HepG2 (cell line): ENCODE measurements around the gene HNRNPM. TPM values are rescaled to one million over a fixed set of nuclear protein-coding genes. Genes with fewer than 3 reads are reported as not detected.

Experiments
- ARNTL ChIP-seq: sonication (generic); formaldehyde crosslinking; IDR thresholded peaks from 2 replicates; pipeline ENCODE4 v1.4.0; 2020; ENCODE audit warnings: mild to moderate bottlenecking, missing genetic modification reagents
- ASH2L ChIP-seq: fragments of 300-600, 200-600 bp; sonication (generic); IDR thresholded peaks from 2 replicates; pipeline ENCODE4 v1.7.0; 2017; ENCODE audit warnings: low read depth, mild to moderate bottlenecking, moderate library complexity, mixed read lengths, low read length; ENCODE audit not compliant: insufficient read length
- ATF7 ChIP-seq, 2 experiments: fragments of 450-650 bp in 1 of 2; sonication (generic) in 1 of 2; formaldehyde crosslinking in 1 of 2; IDR thresholded peaks; 2 replicates each; pipeline versions ENCODE4 v1.4.0 to v1.6.1; 2016 to 2020; ENCODE audit warnings: antibody characterized with exemption in 1 of 2, mild to moderate bottlenecking in 1 of 2, missing genetic modification reagents in 1 of 2
- DZIP1 ChIP-seq: sonication (generic); formaldehyde crosslinking; IDR thresholded peaks from 2 replicates; pipeline ENCODE4 v1.5.0; 2020; ENCODE audit warnings: mild to moderate bottlenecking, missing genetic modification reagents
- IRF2 ChIP-seq: IDR thresholded peaks from 2 replicates; pipeline ENCODE4 v1.6.1; 2018; ENCODE audit warnings: missing genetic modification reagents, missing compliant biosample characterization
- MIER3 ChIP-seq: IDR thresholded peaks from 2 replicates; pipeline ENCODE4 v1.6.1; 2016; ENCODE audit warnings: missing compliant biosample characterization, borderline replicate concordance
- MXD3 ChIP-seq: IDR thresholded peaks from 2 replicates; pipeline ENCODE4 v1.6.1; 2016; ENCODE audit warnings: mild to moderate bottlenecking, missing biosample characterization, missing genetic modification reagents
- MXI1 ChIP-seq: IDR thresholded peaks from 3 replicates; pipeline ENCODE4 v1.6.1; 2012; ENCODE audit warnings: low read depth, low read length, inconsistent platforms, borderline replicate concordance
- PLSCR1 ChIP-seq: sonication (generic); formaldehyde crosslinking; IDR thresholded peaks from 2 replicates; pipeline ENCODE4 v1.5.0; 2020; ENCODE audit warnings: missing genetic modification reagents, mild to moderate bottlenecking, borderline replicate concordance
- SIN3A ChIP-seq: IDR thresholded peaks from 2 replicates; pipeline ENCODE4 v1.6.1; 2011; ENCODE audit warnings: low read depth, mild to moderate bottlenecking, control low read depth, low read length, borderline replicate concordance
- SMAD1 ChIP-seq: sonication (generic); formaldehyde crosslinking; IDR thresholded peaks from 2 replicates; pipeline ENCODE4 v1.4.0; 2020; ENCODE audit warnings: missing genetic modification reagents, low read depth, mild to moderate bottlenecking, borderline replicate concordance
- SMC3 ChIP-seq: IDR thresholded peaks from 2 replicates; pipeline ENCODE4 v1.6.1; 2011; ENCODE audit warnings: low read length, improper control_type of control experiment
- SP140L ChIP-seq: sonication (generic); formaldehyde crosslinking; IDR thresholded peaks from 2 replicates; pipeline ENCODE4 v1.4.0; 2020; ENCODE audit warnings: missing genetic modification reagents, borderline replicate concordance
- TFAP4 ChIP-seq: sonication (generic); IDR thresholded peaks from 2 replicates; pipeline ENCODE4 v1.6.1; 2016; ENCODE audit warnings: low read depth, borderline replicate concordance
- XRCC5 ChIP-seq: fragments of 200-400 bp; formaldehyde crosslinking; optimal IDR thresholded peaks from 2 replicates; pipeline ENCODE3; 2017; ENCODE audit warnings: mild to moderate bottlenecking, low read length
- ZBTB21 ChIP-seq: sonication (generic); formaldehyde crosslinking; IDR thresholded peaks from 2 replicates; pipeline ENCODE4 v1.4.0; 2020; ENCODE audit warnings: missing genetic modification reagents
- ZBTB8A ChIP-seq: sonication (generic); formaldehyde crosslinking; IDR thresholded peaks from 2 replicates; pipeline ENCODE4 v1.4.0; 2020; ENCODE audit warnings: mild to moderate bottlenecking, low read depth, missing genetic modification reagents, borderline replicate concordance
- ZNF20 ChIP-seq: sonication (generic); formaldehyde crosslinking; IDR thresholded peaks from 2 replicates; pipeline ENCODE4 v1.4.0; 2020; ENCODE audit warnings: mild to moderate bottlenecking, moderate library complexity, missing genetic modification reagents
- ZNF34 ChIP-seq: sonication (generic); formaldehyde crosslinking; IDR thresholded peaks from 2 replicates; pipeline ENCODE4 v1.4.0; 2020; ENCODE audit warnings: mild to moderate bottlenecking, missing genetic modification reagents, borderline replicate concordance
- ZNF354B ChIP-seq: sonication (generic); formaldehyde crosslinking; IDR thresholded peaks from 2 replicates; pipeline ENCODE4 v1.8.0; 2022; ENCODE audit warnings: mild to moderate bottlenecking, missing genetic modification reagents
- ZNF430 ChIP-seq: sonication (generic); formaldehyde crosslinking; IDR thresholded peaks from 2 replicates; pipeline ENCODE4 v1.9.0; 2021; ENCODE audit warnings: mild to moderate bottlenecking, missing genetic modification reagents
- ZNF770 ChIP-seq: sonication (generic); formaldehyde crosslinking; IDR thresholded peaks from 2 replicates; pipeline ENCODE4 v1.5.0; 2020; ENCODE audit warnings: mild to moderate bottlenecking, missing genetic modification reagents
- ZNF776 ChIP-seq: sonication (generic); formaldehyde crosslinking; IDR thresholded peaks from 2 replicates; pipeline ENCODE4 v1.4.0; 2020; ENCODE audit warnings: mild to moderate bottlenecking, missing genetic modification reagents
- ZSCAN31 ChIP-seq: sonication (generic); formaldehyde crosslinking; IDR thresholded peaks from 2 replicates; pipeline ENCODE4 v1.5.0; 2020; ENCODE audit warnings: low read depth, mild to moderate bottlenecking, missing genetic modification reagents
- polyA plus RNA-seq, 8 experiments: library from polyadenylated mRNA; depleted of rRNA in 3 of 8; stranded (reverse) in 7 of 8; unstranded in 1 of 8; fragments of >200 nt; fragmentation: Illumina TruSeq in 4 of 8; extraction: Trizol in 4 of 8; gene quantifications; 2 replicates each; pipeline versions ENCODE4 v1.2.1 to v1.2.3, GENCODE V29; 2011 to 2016; ENCODE audit warnings: low read depth in 4 of 8, missing spikeins in 1 of 8, mixed read lengths in 1 of 8; ENCODE audit not compliant: insufficient read depth in 1 of 8
- total RNA-seq, 5 experiments: library from RNA; depleted of rRNA; stranded (reverse); fragments of >200 nt; fragmentation: Illumina TruSeq; extraction: Trizol; gene quantifications; 2 replicates each; pipeline ENCODE4 v1.2.3, GENCODE V29; 2016; ENCODE audit warnings: low read depth in 1 of 5

HNRNPM gene
- total and polyA plus RNA-seq, 2 of the 13 experiments (the other 11 are each of a cell fraction or from before 2014, with no cell fraction given): 56.7 to 102 TPM

- TF ChIP-seq ATF7 (IDR thresholded peaks at IDR 0.05): peak; percentile 59
- 0 out of 2 replicates have a peak, but pooled peaks have one; percentile 49 for TF ChIP-seq ATF7 (CRISPR knock-in tag; IDR thresholded peaks at IDR 0.05)
- peak; percentile 93 for TF ChIP-seq ZBTB21 (CRISPR knock-in tag)
- TF ChIP-seq SMC3: 0 out of 2 replicates have a peak, but pooled peaks have one; percentile 1
- no peak for TF ChIP-seq ZBTB8A (CRISPR knock-in tag)
- TF ChIP-seq SIN3A: no peak
- TF ChIP-seq SP140L (CRISPR knock-in tag): no peak
- TF ChIP-seq ZNF430 (CRISPR knock-in tag): 0 out of 2 replicates have a peak, but pooled peaks have one; percentile 18
- peak; percentile 41; the same call in 1 of the 3 replicates for TF ChIP-seq MXI1
- TF ChIP-seq ZNF354B: no peak
- TF ChIP-seq ZNF20: no peak
- no peak for TF ChIP-seq ZNF776 (CRISPR knock-in tag)
- no peak for TF ChIP-seq MXD3 (CRISPR knock-in tag)
- no peak for TF ChIP-seq DZIP1 (CRISPR knock-in tag)
- no peak for TF ChIP-seq ZSCAN31 (CRISPR knock-in tag)
- TF ChIP-seq XRCC5: no peak
- TF ChIP-seq ZNF34 (CRISPR knock-in tag): no peak
- TF ChIP-seq ASH2L: peak; percentile 27
- no peak for TF ChIP-seq TFAP4
- TF ChIP-seq PLSCR1 (CRISPR knock-in tag): no peak
- TF ChIP-seq IRF2 (CRISPR knock-in tag): 0 out of 2 replicates have a peak, but pooled peaks have one; percentile 17
- 0 out of 2 replicates have a peak, but pooled peaks have one; percentile 37 for TF ChIP-seq ARNTL (CRISPR knock-in tag)
- peak; percentile 98 for TF ChIP-seq ZNF770 (CRISPR knock-in tag)
- TF ChIP-seq MIER3 (CRISPR knock-in tag): no peak
- TF ChIP-seq SMAD1 (CRISPR knock-in tag): peak; percentile 25; the same call in 1 of the 2 replicates
Observed at GRCh38 chr19:8423817-8424223, 21.0 kb upstream of the HNRNPM start (continued).
